ENCODE measurements around the gene RNLS. TPM values are rescaled to one million over a fixed set of nuclear protein-coding genes. Genes with fewer than 3 reads are reported as not detected.

The RNLS gene
- total RNA-seq, 2 donors from 2014 or later, result 21.7 to 31.8 TPM

DNA sequence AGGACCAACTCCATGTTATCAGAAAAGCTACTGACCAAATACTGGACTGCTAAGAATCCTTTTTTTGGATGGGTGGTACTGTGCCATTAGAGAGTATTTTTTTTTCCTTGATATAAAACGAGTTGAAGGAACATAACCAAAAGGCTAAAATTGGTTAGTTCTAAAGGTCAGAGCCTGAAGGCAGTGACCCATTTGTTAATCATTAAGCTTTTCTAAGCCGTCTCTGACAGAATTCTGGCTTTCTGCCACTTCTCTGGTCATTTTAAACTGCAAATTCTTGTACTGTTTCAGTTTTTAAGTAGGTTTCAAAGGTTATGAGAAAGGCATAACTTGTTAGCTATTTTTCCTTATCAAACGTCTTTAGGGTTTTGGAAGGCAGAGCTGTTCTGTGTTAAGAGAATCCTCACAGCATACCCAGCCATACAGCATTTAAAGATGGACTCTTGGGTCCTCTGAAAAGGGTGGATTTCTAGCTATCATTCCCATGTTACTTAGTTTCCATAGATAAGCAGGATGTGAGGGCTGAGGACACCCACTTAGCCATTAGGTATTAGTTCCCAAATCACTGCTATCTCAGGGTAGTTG lies 196.8 kb downstream of the RNLS start:
- TF ChIP-seq POLR2AphosphoS5 (IDR thresholded peaks at IDR 0.05), result no peak
- TF ChIP-seq POLR2A (IDR thresholded peaks at IDR 0.05), result no peak
- Histone ChIP-seq H3K4me3 (no peak overlapping the region), H3K27ac (peak overlapping the region in 1 of 2 donors; percentile 16), H3K9me3 (no peaks in the 10 kb centered on the region), H3K4me1 (replicated peaks) (no peaks in the 10 kb centered on the region), H3K36me3 (no peaks in the 10 kb centered on the region), H3K27me3 (replicated peaks; ENCODE audit: insufficient read depth) (no peaks in the 10 kb centered on the region)
- no peak for DNase-seq (ENCODE audit: low spot score)
- intact Hi-C loops (cut with DNase I), result loop anchor here (2.0 to 10.0 kb wide), 3 partner anchors 131 to 525 kb away; no protein-coding TSS in a partner anchor
- 9% methylated on average over 3 of the region's 3 CpGs for WGBS

DNA sequence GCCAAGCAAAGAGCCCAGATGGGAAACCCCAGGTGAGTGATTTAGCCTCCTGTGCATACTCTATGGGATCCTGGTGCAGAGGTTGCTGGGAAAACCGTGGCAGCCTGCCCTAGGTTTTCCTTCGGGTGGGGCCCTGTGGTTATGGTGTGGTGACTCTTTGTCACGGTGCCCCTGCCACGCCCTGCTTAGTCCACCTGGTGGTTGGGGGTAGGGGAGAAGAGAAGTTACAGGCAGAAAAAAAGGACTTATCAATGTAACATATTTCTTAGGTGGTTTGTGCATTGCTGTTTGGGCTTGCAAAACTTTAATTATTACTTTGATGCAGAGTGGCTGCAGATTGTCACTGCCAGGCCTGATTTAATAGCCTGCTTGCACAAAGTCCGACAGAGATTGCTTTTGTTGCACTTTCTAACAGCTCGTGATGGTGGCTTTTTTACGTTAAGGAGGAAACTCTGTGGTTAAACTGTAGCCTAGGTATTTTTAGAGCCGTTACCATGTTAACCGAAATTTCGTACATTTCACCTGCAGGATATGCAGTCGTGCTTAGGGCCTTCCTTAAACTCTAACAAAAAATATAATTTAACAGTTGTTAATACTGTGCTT lies 197.4 kb downstream of the RNLS start:
- H3K4me1 ChIP-seq (replicated peaks), result no peaks in the 10 kb centered on the region
- H3K27me3 ChIP-seq (replicated peaks; ENCODE audit: insufficient read depth), result no peaks in the 10 kb centered on the region
- H3K27ac ChIP-seq, result no peak overlapping the region
- WGBS, result 26% methylated on average over 11 of the region's 11 CpGs
- intact Hi-C loops (cut with DNase I), result loop anchor here (2.0 to 10.0 kb wide), 3 partner anchors 131 to 525 kb away; no protein-coding TSS in a partner anchor
- H3K36me3 ChIP-seq, result no peaks in the 10 kb centered on the region
- no peak overlapping the region for H3K4me3 ChIP-seq
- no peak for TF ChIP-seq POLR2A (IDR thresholded peaks at IDR 0.05)
- no peak for TF ChIP-seq CTCF (IDR thresholded peaks at IDR 0.05)
- no peak for TF ChIP-seq POLR2AphosphoS5 (IDR thresholded peaks at IDR 0.05)
- no peaks in the 10 kb centered on the region for H3K9me3 ChIP-seq
- peak; percentile 17 for DNase-seq (ENCODE audit: low spot score)

- WGBS, result 77% methylated on average over 1 of the region's 1 CpG
- Histone ChIP-seq H3K4me1 (replicated peaks) (no peaks in the 10 kb centered on the region), H3K36me3 (no peaks in the 10 kb centered on the region), H3K9me3 (no peaks in the 10 kb centered on the region), H3K27me3 (replicated peaks; ENCODE audit: insufficient read depth) (no peaks in the 10 kb centered on the region), H3K4me3 (no peak overlapping the region), H3K27ac (no peak overlapping the region)
- intact Hi-C loops (cut with DNase I), result loop anchor here (10.0 kb wide), 1 partner anchor 128 kb away; no protein-coding TSS in a partner anchor
- no peak for DNase-seq (ENCODE audit: low spot score)
- TF ChIP-seq POLR2AphosphoS5 (IDR thresholded peaks at IDR 0.05) (no peak), CTCF (IDR thresholded peaks at IDR 0.05) (no peak), POLR2A (IDR thresholded peaks at IDR 0.05) (no peak)
Measured at GRCh38 chr10:88383276-88383675, 199.8 kb downstream of the RNLS start.

GRCh38 chr10:88382699-88383098 lies 200.4 kb downstream of the RNLS start:
- WGBS, result 98% methylated on average over 2 of the region's 2 CpGs
- intact Hi-C loops (cut with DNase I), result loop anchor here (10.0 kb wide), 1 partner anchor 128 kb away; no protein-coding TSS in a partner anchor
- no peaks in the 10 kb centered on the region for H3K4me1 ChIP-seq (replicated peaks)
- no peak for DNase-seq (ENCODE audit: low spot score)
- TF ChIP-seq CTCF (IDR thresholded peaks at IDR 0.05), result no peak
- no peak for TF ChIP-seq POLR2A (IDR thresholded peaks at IDR 0.05)
- no peak for TF ChIP-seq POLR2AphosphoS5 (IDR thresholded peaks at IDR 0.05)
- H3K27me3 ChIP-seq (replicated peaks; ENCODE audit: insufficient read depth), result no peaks in the 10 kb centered on the region
- no peaks in the 10 kb centered on the region for H3K36me3 ChIP-seq
- no peaks in the 10 kb centered on the region for H3K9me3 ChIP-seq
- no peak overlapping the region for H3K27ac ChIP-seq
- H3K4me3 ChIP-seq, result no peak overlapping the region

- Histone ChIP-seq H3K27me3 (replicated peaks; ENCODE audit: insufficient read depth) (no peaks in the 10 kb centered on the region), H3K27ac (no peak overlapping the region), H3K4me1 (replicated peaks) (no peaks in the 10 kb centered on the region), H3K4me3 (no peak overlapping the region), H3K36me3 (no peaks in the 10 kb centered on the region), H3K9me3 (no peaks in the 10 kb centered on the region)
- intact Hi-C loops (cut with DNase I), result no loop called here
- no peak for DNase-seq (ENCODE audit: low spot score)
- WGBS, result 81% methylated on average over 2 of the region's 2 CpGs
- TF ChIP-seq CTCF (IDR thresholded peaks at IDR 0.05) (no peak), POLR2AphosphoS5 (IDR thresholded peaks at IDR 0.05) (no peak), POLR2A (IDR thresholded peaks at IDR 0.05) (no peak)
Measured at GRCh38 chr10:88379575-88379974, 203.5 kb downstream of the RNLS start.
